HG03558 (cell line): ENCODE data around the gene OR6P1.

Source experiments
- ATAC-seq: cut with Tn5 transposase; IDR thresholded peaks from one replicate; pipeline ENCODE4 v1.9.1; 2021; ENCODE audit warnings: moderate number of reproducible peaks; ENCODE audit not compliant: unreplicated experiment; ENCODE audit errors: extremely low read depth

The OR6P1 gene

DNA sequence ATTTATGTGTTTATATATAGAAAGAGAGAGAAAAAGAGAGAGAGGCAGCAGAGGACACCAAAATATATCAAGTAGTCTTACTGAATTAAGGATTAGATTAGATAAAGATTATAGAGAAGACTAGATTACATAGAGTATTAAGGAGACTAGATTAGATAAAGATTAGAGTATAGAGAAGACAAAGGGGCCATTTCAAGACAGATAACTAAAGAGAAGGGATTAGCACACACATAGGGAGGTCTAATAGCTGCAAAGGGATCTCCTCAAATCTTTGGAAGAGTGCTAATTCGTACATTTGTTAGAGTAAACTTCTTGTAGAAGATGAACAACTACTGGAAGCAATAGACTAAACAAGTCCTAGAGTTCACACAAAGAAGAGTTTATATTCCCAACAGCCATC, 50.4 kb downstream of the OR6P1 start:
- ATAC-seq = no peak

DNA sequence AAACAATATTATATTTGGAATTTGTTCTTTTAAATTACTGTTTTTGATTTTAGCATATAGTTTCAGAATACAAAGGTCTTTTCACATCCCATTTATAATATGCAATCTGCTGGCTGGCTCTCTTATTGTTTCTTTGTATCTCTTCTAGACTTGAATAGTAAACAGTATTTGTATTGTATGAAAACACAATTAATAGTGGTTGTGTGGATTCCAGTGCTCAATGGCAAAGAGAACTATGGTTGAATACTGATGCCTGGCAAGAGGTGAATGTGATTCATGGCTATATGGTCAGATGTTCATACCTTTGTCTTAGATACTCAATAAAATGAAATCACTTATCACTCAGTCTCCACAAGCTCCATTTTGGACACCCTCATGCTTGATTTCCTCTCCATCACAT, 53.4 kb downstream of the OR6P1 start:
- ATAC-seq = no peak
